DOHH2 (cell line): ENCODE results near the gene FGG.

Experiments used
- H3F3A ChIP-seq: fragments of 200-600 bp; sonication (generic), shearing (Covaris generic); 2 replicates; pipeline ENCODE4 v1.6.0; 2016; ENCODE audit warnings: antibody characterized with exemption, mild to moderate bottlenecking; ENCODE audit not compliant: control insufficient read depth, insufficient read depth
- H3K27ac ChIP-seq: fragments of 200-600 bp; sonication (generic); 2 replicates; pipeline ENCODE4 v1.5.1; 2014; ENCODE audit warnings: low read depth, mild to moderate bottlenecking, low read length, moderate library complexity
- H3K27me3 ChIP-seq: fragments of 200-600 bp; sonication (generic); 2 replicates; pipeline ENCODE4 v1.6.1; 2014; ENCODE audit warnings: mild to moderate bottlenecking, low read length, mixed read lengths; ENCODE audit not compliant: control insufficient read depth
- H3K36me3 ChIP-seq: fragments of 200-600 bp; sonication (generic); 2 replicates; pipeline ENCODE4 v1.6.1; 2014; ENCODE audit warnings: mild to moderate bottlenecking, low read length, moderate library complexity, mixed read lengths; ENCODE audit not compliant: control insufficient read depth
- H3K4me1 ChIP-seq: fragments of 200-600 bp; sonication (generic); 2 replicates; pipeline ENCODE4 v1.6.1; 2014; ENCODE audit warnings: mild to moderate bottlenecking, low read length, mixed read lengths; ENCODE audit not compliant: control insufficient read depth
- H3K4me2 ChIP-seq: fragments of 200-600 bp; sonication (generic); 2 replicates; pipeline ENCODE4 v1.6.0; 2014; ENCODE audit warnings: mild to moderate bottlenecking, low read length, moderate library complexity
- H3K4me3 ChIP-seq: fragments of 200-600 bp; sonication (generic); 2 replicates; pipeline ENCODE4 v1.5.1; 2014; ENCODE audit warnings: mild to moderate bottlenecking, low read length, mixed read lengths
- H3K79me2 ChIP-seq: fragments of 200-600 bp; sonication (generic); 2 replicates; pipeline ENCODE4 v1.6.1; 2014; ENCODE audit warnings: mild to moderate bottlenecking, low read length, mixed read lengths; ENCODE audit not compliant: control insufficient read depth
- H3K9me2 ChIP-seq: fragments of 200-600 bp; sonication (generic); replicated peaks from 2 replicates; pipeline ENCODE4 v1.6.1; 2014; ENCODE audit warnings: mild to moderate bottlenecking, low read length, mixed read lengths; ENCODE audit not compliant: control insufficient read depth
- H3K9me3 ChIP-seq: fragments of 200-600 bp; sonication (generic); 2 replicates; pipeline ENCODE4 v1.6.1; 2014; ENCODE audit warnings: antibody characterized with exemption, low read length, mixed read lengths; ENCODE audit not compliant: control insufficient read depth, insufficient read depth
- H4K20me1 ChIP-seq: fragments of 200-600 bp; sonication (generic); 2 replicates; pipeline ENCODE4 v1.6.0; 2014; ENCODE audit warnings: low read depth, mild to moderate bottlenecking, antibody characterized with exemption, low read length, moderate library complexity; ENCODE audit not compliant: control insufficient read depth, insufficient read depth
- CTCF ChIP-seq: fragments of 200-600 bp; sonication (generic); IDR thresholded peaks from one replicate; pipeline ENCODE4 v1.5.1; 2014; ENCODE audit warnings: antibody characterized with exemption, mild to moderate bottlenecking, low read depth, low read length; ENCODE audit not compliant: poor library complexity, severe bottlenecking
- EZH2phosphoT487 ChIP-seq: fragments of 200-600 bp; sonication (generic); IDR thresholded peaks from 2 replicates; pipeline ENCODE4 v1.6.1; 2017; ENCODE audit warnings: borderline replicate concordance, mild to moderate bottlenecking, antibody characterized with exemption, low read length, moderate library complexity, mixed read lengths

FGG gene

GRCh38 chr4:154590329-154591006, 22.0 kb downstream of the FGG start, which contains the start of gene FGA:
FGA (minus strand) TSS chr4:154590742; CDS start chr4:154590687, 55 bp downstream.
- no peaks in the 10 kb centered on the region for H3F3A ChIP-seq
- no peaks in the 10 kb centered on the region for H3K4me1 ChIP-seq
- no peaks in the 10 kb centered on the region for H3K36me3 ChIP-seq
- no peaks in the 10 kb centered on the region for H3K27me3 ChIP-seq
- no peaks in the 10 kb centered on the region for H3K79me2 ChIP-seq
- TF ChIP-seq CTCF (no peak), EZH2phosphoT487 (no peak)
- no peaks in the 10 kb centered on the region for H3K9me2 ChIP-seq
- no peak within 1 kb of the TSS for H3K27ac ChIP-seq
- no peaks in the 10 kb centered on the region for H3K9me3 ChIP-seq
- no peak within 1 kb of the TSS for H3K4me2 ChIP-seq
- H4K20me1 ChIP-seq, result no peaks in the 10 kb centered on the region
- H3K4me3 ChIP-seq, result no peak within 1 kb of the TSS

GRCh38 chr4:154589296-154590197, 22.9 kb downstream of the FGG start:
- Histone ChIP-seq H3K27ac (no peak overlapping the region), H3F3A (no peaks in the 10 kb centered on the region), H3K27me3 (no peaks in the 10 kb centered on the region), H3K79me2 (no peaks in the 10 kb centered on the region), H3K4me3 (no peak overlapping the region), H4K20me1 (no peaks in the 10 kb centered on the region), H3K4me1 (no peaks in the 10 kb centered on the region), H3K4me2 (no peak overlapping the region), H3K9me2 (no peaks in the 10 kb centered on the region), H3K36me3 (no peaks in the 10 kb centered on the region), H3K9me3 (no peaks in the 10 kb centered on the region)
- TF ChIP-seq CTCF (no peak), EZH2phosphoT487 (no peak)

- Histone ChIP-seq H3K4me2 (no peak overlapping the region), H3K79me2 (no peaks in the 10 kb centered on the region), H3K9me3 (no peaks in the 10 kb centered on the region), H4K20me1 (no peaks in the 10 kb centered on the region), H3K4me1 (no peaks in the 10 kb centered on the region), H3K27ac (no peak overlapping the region), H3K36me3 (no peaks in the 10 kb centered on the region), H3F3A (no peaks in the 10 kb centered on the region), H3K4me3 (no peak overlapping the region), H3K9me2 (no peaks in the 10 kb centered on the region), H3K27me3 (no peaks in the 10 kb centered on the region)
- no peak for TF ChIP-seq EZH2phosphoT487
- no peak for TF ChIP-seq CTCF
Measured at GRCh38 chr4:154588198-154588597, 24.3 kb downstream of the FGG start.
